Rectal smooth muscle tissue (tissue), 1 donor: Measurements from ENCODE around the gene MATR3.

Source experiments
- H3K27ac ChIP-seq: one replicate; pipeline ENCODE4 v1.7.0; 2013; ENCODE audit warnings: low read depth, low read length, inconsistent platforms
- H3K27me3 ChIP-seq: one replicate; pipeline ENCODE4 v1.7.0; 2013; ENCODE audit warnings: low read length; ENCODE audit not compliant: control insufficient read depth, insufficient read depth
- H3K36me3 ChIP-seq: one replicate; pipeline ENCODE4 v1.7.0; 2013; ENCODE audit warnings: low read length; ENCODE audit not compliant: control insufficient read depth, insufficient read depth
- H3K4me1 ChIP-seq: one replicate; pipeline ENCODE4 v1.7.0; 2013; ENCODE audit warnings: low read length; ENCODE audit not compliant: control insufficient read depth, insufficient read depth
- H3K4me3 ChIP-seq: one replicate; pipeline ENCODE4 v1.7.0; 2013; ENCODE audit warnings: low read length
- H3K9ac ChIP-seq: one replicate; pipeline ENCODE4 v1.7.0; 2013; ENCODE audit warnings: low read length

The MATR3 gene

DNA sequence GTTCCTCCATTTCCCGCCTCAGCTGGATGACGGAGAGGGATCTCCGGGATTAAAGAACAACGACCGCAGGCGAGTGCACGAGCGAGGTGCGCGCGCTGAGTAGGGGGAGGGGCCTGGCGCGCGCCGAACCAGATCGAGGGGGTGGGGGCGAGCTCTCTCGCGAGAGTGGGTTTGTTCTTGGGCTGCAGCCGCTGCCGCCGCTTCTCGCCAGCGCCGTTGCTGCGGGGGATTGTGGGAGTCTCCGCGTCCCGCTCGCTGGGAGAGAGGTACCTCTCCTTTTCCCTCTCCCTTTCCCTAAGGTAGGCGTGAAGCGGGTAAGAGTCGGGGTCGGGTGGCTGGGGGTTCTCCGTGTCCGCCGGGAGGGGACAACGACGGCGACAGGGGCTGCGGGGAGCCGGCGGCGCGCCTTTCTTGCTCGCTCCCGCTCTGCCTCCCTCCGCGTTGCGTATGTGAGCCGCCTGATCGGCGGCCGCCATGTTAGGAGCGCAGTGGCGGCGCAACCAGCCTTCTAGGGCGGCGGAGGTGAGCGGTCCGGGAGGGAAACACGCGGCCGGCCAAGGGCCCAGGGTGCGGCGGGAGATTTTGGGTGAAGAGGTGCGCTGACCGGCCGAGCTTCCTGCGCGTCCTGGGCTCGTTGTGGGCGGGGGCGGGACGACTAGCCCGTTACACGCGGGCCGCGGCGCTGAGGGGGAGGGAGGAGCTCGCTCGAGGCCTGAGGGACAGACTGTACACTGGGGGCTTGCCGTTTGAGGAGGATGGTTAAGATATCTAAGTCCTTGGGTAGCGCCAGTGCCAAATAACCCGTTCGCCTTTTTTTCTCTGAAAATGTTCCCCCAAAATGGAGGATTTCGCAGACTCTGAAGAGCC lies at the start of gene MATR3:
MATR3 (plus strand) TSS at position 234 of the 867 bp plus-strand sequence. CDS start 13,676 bp downstream, outside the sequence.
- H3K27me3 ChIP-seq: no peaks in the 10 kb centered on the region
- H3K9ac ChIP-seq: peak within 1 kb of the TSS; percentile 96
- peak within 1 kb of the TSS; percentile 99 for H3K27ac ChIP-seq
- no peaks in the 10 kb centered on the region for H3K36me3 ChIP-seq
- H3K4me1 ChIP-seq: peaks cover 19% of the 10 kb centered on the region
- H3K4me3 ChIP-seq: peak within 1 kb of the TSS; percentile 70

DNA sequence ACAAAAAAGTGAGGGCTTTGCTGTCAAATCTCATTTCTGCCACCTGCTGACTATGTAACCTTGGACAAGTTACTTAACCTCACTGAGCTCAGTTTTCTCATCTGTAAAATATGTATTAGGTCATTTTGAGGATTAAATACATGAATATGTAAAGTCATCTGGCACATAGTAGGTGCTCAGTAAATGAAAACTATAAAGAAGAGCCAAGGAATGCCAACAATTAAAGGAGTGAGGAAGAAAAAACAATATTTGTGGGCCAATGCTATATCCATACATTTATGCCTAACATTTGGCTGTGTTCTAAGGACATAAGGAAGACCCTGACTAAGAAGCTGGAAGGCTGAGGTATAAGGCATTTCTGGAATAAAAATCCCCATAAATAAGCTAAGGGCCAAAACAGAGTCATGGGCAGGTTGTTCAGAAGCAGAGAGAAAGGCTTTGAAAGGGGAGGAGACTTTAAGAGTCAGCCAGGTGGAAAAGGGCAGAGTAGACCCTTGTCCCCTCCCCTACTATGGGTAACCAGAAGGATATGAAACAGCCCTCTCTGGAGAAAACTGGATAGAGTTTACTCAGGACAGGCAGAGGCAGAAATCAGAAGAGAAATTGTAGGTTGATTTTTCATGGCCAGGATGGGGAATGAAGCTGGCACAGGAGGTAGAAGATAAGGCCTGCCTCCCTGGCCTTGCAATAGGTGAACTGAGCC lies 47.8 kb upstream of the MATR3 start:
- Histone ChIP-seq H3K9ac (no peak overlapping the region), H3K27ac (no peak overlapping the region), H3K4me3 (no peak overlapping the region), H3K36me3 (no peaks in the 10 kb centered on the region), H3K4me1 (no peaks in the 10 kb centered on the region), H3K27me3 (no peaks in the 10 kb centered on the region)

GRCh38 chr5:139246394-139246793 lies 47.1 kb upstream of the MATR3 start:
- no peak overlapping the region for H3K27ac ChIP-seq
- H3K9ac ChIP-seq: no peak overlapping the region
- no peaks in the 10 kb centered on the region for H3K4me1 ChIP-seq

DNA sequence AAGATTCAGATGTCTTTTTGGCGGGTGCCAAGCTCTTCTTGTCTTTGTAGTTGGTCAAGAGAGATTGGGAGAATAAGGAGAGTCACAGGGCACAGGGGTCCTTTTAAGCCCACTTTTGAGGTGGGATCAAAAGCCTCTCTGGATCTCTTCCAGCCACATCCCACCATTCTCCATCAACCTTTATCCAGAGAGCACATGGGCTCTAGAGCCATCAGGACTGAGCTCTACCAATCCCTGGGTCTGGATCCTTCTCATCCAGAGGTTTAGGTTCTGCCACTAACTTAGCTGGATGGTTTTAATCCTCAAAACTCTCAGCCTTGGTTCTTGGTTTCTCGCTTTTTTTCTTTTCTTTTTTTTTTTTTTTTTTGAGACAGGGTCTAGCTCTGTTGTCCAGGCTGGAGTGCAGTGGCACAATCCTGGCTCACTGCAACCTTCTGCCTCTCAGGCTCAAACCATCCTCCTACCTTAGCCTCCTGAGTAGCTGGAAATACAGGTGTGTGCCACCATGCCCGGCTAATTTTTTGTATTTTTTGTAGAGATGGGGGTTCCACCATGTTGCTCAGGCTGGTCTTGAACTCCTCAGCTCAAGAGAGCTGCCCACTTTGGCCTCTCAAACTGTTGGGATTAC lies 44.6 kb upstream of the MATR3 start:
- H3K27me3 ChIP-seq: no peaks in the 10 kb centered on the region
- H3K27ac ChIP-seq: no peak overlapping the region
- no peak overlapping the region for H3K4me3 ChIP-seq
- no peaks in the 10 kb centered on the region for H3K36me3 ChIP-seq
- no peaks in the 10 kb centered on the region for H3K4me1 ChIP-seq
- no peak overlapping the region for H3K9ac ChIP-seq

More at GRCh38 chr5:139246394-139246793, 47.1 kb upstream of the MATR3 start:
- H3K36me3 ChIP-seq: no peaks in the 10 kb centered on the region
- no peak overlapping the region for H3K4me3 ChIP-seq
- no peaks in the 10 kb centered on the region for H3K27me3 ChIP-seq

- no peak overlapping the region for H3K9ac ChIP-seq
- no peaks in the 10 kb centered on the region for H3K4me1 ChIP-seq
- no peaks in the 10 kb centered on the region for H3K27me3 ChIP-seq
- H3K36me3 ChIP-seq: no peaks in the 10 kb centered on the region
- no peak overlapping the region for H3K27ac ChIP-seq
- no peak overlapping the region for H3K4me3 ChIP-seq
These were observed 42.3 kb upstream of the MATR3 start for GRCh38 chr5:139251281-139251687.

DNA sequence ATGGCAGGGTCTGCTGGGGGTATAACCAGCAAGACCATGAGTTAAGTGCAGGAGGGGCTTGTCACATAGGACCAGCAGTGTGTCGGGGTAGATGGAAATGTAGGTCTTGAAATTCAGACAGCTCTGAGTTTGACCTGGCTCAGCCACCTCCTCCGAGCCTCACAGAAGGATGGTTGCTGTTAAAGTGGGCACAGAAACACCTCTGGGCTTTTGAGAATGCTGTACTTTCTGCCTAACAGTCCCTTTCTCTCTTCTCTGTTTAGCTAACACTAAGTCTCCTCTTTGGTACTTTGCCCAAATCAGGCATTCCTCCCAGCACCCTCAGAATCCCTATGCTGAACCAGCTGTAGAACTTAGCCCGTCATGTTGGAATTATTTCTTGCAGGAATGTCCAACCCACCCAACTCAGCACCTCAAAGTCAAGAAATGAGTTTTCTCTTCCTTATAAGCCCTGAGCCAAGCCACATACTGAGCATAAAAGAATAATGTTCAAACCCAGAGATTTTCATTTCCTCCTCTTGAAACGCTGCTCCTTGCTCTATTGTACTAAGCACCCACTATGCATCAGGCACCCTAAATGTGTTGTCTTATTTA lies 41.7 kb upstream of the MATR3 start:
- H3K4me3 ChIP-seq: no peak overlapping the region
- no peak overlapping the region for H3K27ac ChIP-seq
- H3K36me3 ChIP-seq: no peaks in the 10 kb centered on the region
- no peaks in the 10 kb centered on the region for H3K27me3 ChIP-seq
- no peak overlapping the region for H3K9ac ChIP-seq
- no peaks in the 10 kb centered on the region for H3K4me1 ChIP-seq

- Histone ChIP-seq H3K27ac (no peak overlapping the region), H3K9ac (no peak overlapping the region), H3K4me1 (no peaks in the 10 kb centered on the region), H3K4me3 (no peak overlapping the region), H3K27me3 (no peaks in the 10 kb centered on the region), H3K36me3 (no peaks in the 10 kb centered on the region)
These were observed 40.4 kb upstream of the MATR3 start for GRCh38 chr5:139253115-139253514.

- Histone ChIP-seq H3K36me3 (no peaks in the 10 kb centered on the region), H3K4me1 (no peaks in the 10 kb centered on the region), H3K27ac (no peak overlapping the region), H3K9ac (no peak overlapping the region), H3K27me3 (no peaks in the 10 kb centered on the region), H3K4me3 (no peak overlapping the region)
These were observed 36.7 kb upstream of the MATR3 start for GRCh38 chr5:139256820-139257219.

GRCh38 chr5:139262059-139262741 lies 31.3 kb upstream of the MATR3 start:
- Histone ChIP-seq H3K9ac (no peak overlapping the region), H3K36me3 (no peaks in the 10 kb centered on the region), H3K4me3 (no peak overlapping the region), H3K27ac (no peak overlapping the region), H3K4me1 (no peaks in the 10 kb centered on the region), H3K27me3 (no peaks in the 10 kb centered on the region)

DNA sequence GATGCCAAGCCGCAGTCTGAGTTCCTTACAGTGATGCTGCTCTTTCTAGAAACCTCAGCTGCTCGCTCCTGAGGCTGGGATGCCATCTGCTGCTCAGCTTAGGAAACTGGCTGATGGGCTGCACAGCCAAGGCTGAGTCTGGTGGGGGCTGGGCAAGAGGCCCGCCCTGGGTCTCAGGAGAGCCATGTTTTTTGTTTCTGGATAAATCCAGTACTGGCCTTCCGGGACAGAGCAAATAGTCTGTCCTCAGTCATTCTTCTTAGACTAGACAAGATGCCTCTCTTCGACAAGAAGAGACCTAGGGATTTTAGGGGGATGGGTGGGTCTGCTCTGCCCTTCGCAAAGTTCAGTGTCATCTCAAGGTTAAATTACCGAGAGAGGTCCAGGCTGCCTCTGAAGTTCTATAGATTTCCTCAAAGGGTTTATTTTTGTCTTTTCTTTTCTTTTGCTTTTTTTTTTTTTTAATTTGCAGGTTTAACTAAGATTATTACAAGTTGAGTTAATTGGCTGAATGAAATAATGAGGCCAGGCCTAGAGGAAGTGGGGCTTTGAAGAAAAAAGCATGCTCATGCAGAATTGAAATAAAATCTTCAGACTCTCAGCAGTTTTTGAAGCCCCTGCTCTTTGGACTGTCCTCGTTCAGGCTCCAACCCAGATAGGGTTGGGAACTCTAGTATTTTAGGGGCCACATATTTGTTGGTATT lies 30.6 kb upstream of the MATR3 start:
- H3K4me3 ChIP-seq: no peak overlapping the region
- H3K9ac ChIP-seq: no peak overlapping the region
- H3K36me3 ChIP-seq: no peaks in the 10 kb centered on the region
- peak overlapping the region; percentile 65 for H3K27ac ChIP-seq
- H3K4me1 ChIP-seq: no peaks in the 10 kb centered on the region
- H3K27me3 ChIP-seq: no peaks in the 10 kb centered on the region

GRCh38 chr5:139263536-139263935 lies 30.0 kb upstream of the MATR3 start:
- H3K27ac ChIP-seq: no peak overlapping the region
- H3K4me1 ChIP-seq: no peaks in the 10 kb centered on the region
- H3K4me3 ChIP-seq: no peak overlapping the region
- H3K27me3 ChIP-seq: no peaks in the 10 kb centered on the region
- H3K36me3 ChIP-seq: no peaks in the 10 kb centered on the region
- H3K9ac ChIP-seq: no peak overlapping the region
